HG03442 (cell line): Measurements from ENCODE around the gene CALHM2.
"Not testable (repeated sequence)": the region's sequence is repeated elsewhere in the genome, so short reads cannot be mapped to it uniquely, and the experiment has no call there.

ENCODE experiments used
- ATAC-seq: cut with Tn5 transposase; IDR thresholded peaks from one replicate; pipeline ENCODE4 v1.9.1; 2021; ENCODE audit warnings: mild to moderate bottlenecking, moderate library complexity; ENCODE audit not compliant: unreplicated experiment

Gene CALHM2, protein sequence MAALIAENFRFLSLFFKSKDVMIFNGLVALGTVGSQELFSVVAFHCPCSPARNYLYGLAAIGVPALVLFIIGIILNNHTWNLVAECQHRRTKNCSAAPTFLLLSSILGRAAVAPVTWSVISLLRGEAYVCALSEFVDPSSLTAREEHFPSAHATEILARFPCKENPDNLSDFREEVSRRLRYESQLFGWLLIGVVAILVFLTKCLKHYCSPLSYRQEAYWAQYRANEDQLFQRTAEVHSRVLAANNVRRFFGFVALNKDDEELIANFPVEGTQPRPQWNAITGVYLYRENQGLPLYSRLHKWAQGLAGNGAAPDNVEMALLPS

GRCh38 chr10:103451831-103452505, at the start of gene CALHM2:
Gene CALHM2, minus strand, starts transcription at chr10:103452370. Its CDS starts 2,429 bp downstream, at chr10:103449941.
- peak; percentile 68 for ATAC-seq

DNA sequence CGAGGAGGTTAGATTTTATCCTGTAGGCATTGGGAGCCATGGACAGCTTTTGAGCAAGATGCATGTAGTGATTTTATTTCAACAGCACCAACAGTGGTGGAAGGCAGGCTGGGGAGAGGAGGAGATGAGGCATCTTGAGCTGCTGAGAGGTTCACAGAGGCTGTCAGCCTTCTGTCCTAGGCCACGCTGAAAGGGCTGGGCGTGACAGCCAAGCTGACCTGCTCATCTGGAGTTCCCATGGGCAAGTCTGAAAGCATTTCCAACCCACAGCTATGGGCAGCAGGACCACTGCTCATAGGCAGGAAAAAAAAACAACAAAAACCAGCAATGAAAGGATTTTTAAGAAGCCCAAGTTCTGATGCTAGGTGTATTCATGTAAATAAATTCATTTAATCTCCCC, 49.0 kb upstream of the CALHM2 start:
- ATAC-seq, result no peak

DNA sequence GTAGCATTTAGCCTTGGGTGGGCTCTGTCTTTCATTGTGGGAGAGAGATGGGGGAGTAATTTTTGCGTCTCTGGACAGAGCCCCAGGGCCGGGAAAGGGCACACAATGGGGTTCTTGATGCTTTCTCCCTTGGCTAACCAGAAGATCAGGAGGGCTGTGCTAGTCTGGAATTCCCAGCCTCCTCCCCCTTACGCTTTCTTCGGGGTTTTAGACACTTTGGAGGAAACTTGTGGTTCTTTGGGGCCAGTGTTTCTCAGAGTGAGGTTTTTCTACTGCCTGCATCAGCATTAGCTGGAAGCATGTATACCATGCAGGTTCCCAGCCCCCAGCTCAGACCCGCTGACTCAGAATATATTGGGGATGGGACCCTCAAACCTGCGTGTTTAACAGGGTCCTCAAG, 48.3 kb upstream of the CALHM2 start:
- ATAC-seq, result no peak

DNA sequence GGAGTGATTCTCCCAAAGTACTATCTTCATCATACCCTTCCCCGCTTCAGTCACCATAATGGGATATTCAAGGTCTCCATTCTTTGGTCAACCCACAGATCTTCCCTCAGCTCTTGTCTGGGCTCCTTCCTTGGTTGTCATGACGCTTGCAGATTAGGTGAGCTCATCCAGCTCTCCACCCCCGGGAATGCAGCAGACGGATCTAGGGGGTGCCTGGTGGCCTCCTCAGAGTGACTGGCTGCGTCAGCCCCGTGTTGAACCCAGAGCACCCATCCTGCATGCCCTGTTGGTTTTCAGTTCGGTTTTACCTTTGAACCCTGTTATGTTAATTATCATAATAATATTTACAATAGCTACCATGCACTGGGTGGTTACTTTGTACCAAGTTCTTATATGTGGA, 47.7 kb upstream of the CALHM2 start:
- no peak for ATAC-seq

- ATAC-seq, result no peak
Measured at GRCh38 chr10:103498936-103499638, 46.9 kb upstream of the CALHM2 start.

DNA sequence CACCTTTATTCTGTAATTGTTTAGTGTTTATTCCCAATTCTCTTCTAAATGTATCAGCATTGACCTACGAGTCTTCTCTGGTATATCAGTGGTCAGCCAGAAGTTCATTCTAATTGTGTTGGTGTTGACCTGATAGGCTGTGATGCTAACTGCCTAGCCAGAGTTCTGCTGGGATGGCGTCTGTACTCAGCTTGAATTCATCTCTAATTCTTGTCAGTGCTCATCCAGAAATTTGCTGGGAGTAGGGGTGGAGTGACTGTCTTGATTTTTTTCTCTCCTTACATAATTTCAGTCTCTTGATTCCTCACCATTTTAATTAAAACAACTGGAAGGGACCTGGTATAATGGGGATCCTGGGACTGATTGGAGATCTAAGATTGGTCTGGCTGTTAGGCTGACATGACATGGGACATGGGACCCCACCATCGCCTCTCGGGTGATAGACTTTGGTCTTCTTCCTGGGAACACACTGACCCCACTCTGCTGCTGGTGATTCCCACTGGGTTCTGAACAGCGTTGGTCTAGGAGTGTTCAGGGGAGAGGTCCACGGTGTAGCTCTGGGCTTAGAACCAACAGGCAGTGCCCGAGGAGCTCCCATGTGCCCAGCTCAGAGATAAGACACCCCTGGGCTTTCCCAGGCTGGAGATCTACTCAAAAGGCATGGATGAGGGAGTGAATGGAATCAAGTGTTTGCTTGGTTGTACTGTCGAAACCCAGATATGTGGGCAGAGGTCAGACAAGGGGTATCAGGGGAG, 45.2 kb upstream of the CALHM2 start:
- no peak for ATAC-seq

GRCh38 chr10:103495321-103495720, 43.2 kb upstream of the CALHM2 start:
- ATAC-seq, result no peak

DNA sequence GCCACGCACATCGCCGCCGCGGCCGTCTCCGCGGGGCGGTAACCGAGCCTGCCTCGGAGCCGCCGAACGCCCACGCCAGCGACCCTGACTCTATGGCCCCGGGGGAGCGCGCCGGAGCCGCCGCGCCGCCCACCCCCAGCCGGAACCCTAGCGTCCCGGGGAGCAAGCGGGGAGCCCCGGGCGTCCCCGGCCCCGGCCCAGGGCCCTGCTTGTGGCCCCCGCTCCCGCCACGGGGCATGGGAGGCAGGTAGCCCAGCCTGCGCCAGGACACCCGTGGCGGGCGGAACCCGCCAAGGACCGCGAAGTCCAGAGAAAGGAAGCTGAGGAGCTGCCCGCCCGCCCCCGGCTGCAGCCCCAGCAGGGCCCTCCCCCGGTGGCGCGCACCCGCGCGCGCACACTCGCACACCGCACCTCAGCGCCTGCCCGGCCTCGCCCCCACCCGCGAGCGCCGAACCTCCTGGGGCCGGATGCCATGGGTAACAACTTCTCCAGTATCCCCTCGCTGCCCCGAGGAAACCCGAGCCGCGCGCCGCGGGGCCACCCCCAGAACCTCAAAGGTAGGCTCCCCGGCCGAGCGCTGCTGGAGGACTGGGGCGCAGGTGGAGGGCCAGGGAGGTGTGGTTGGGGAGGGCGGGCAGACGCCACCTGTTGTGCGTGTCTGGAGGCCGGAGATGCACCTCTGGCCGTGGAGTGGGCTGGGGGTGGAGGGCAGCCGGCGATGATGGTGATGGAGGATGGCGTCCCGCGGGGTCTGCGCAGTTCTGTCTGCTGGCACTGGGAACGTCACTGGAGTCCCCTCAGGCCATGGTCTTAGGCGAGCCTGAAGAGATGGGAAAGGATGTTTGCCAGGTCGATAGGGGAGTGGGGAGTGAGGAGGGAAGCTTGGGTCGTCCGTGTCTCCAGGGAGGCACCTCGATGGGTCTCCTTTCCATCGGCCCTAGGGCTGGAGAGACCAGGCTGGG, 42.0 kb upstream of the CALHM2 start:
- no peak for ATAC-seq

DNA sequence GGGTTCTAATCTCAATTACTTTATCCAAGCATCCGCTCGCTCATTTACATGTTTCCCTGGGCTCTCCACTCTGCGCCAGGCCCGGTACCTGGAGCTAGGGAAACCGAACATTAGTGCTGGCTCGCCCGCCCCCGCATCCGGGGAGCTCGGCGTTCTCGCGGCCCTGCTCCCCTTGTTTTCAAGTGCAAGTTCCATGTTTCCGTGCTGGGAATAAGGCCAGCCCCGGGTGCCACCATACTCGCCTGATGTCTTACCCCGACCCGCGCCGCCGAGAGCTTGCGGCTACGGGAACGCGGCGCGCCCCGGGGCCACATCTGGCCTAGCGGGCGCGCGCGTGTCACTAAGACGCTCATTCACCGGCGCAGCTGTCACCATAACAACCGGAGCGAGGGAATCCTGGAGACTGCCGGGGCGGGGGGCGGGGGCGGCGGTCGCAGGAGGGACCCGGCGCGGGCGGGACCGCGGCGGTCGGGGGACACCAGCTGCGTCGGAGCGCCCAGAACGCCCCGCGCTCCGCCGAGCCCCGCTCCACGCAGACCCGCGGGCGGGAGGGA, 41.3 kb upstream of the CALHM2 start, which contains the start of gene NEURL1:
Gene NEURL1 (plus strand): TSS at position 344 of the 554 bp plus-strand sequence. CDS start 683 bp downstream, outside the sequence.
- no peak for ATAC-seq

- ATAC-seq, result no peak
Measured at GRCh38 chr10:103492655-103493261, 40.6 kb upstream of the CALHM2 start.

DNA sequence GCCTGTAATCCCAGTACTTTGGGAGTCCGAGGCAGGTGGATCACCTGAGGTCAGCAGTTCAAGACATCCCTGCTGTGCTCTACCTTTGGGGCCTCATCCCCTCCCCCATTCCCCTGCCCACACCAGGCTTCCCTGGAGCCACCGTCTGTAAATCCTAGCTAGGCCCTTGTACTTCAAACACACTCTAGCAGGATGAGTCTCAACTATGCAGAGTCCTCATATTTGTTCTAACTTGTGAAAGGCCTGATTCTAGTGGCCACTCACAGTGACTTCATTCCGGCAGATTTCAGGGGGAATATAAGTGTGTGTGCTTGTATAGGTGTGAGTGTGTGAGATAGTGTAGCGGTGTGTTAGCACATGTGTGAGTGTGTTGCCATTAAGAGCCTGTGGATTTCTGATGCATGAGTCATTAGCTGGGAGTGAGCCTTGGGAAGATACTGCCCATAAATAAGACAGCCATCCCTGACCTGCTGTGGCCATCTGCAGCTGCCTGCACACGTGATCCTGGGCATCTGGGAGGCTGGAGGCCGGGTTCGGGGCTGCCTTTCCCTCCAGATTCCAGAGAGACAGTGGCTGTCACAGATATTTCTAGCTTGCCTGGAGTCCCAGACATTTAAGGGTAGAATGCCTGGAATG, 39.7 kb upstream of the CALHM2 start:
- ATAC-seq, result no peak

DNA sequence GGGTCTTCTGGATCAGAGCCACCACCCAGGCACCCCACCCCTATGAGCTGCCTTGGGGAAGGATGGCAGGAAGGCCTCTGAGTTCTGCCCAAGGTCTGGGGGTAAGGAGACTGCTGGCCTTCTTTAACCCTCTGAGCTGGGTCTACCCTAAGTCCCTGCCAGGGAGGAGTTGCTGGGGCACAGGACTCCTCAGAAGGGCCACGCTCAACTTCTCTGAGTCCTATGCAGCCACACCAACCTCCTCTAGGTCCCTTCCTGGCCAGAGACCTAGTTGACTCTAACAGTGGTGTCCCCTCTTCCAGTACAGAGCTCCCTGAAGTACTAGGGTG, 38.8 kb upstream of the CALHM2 start:
- peak; percentile 15 for ATAC-seq

DNA sequence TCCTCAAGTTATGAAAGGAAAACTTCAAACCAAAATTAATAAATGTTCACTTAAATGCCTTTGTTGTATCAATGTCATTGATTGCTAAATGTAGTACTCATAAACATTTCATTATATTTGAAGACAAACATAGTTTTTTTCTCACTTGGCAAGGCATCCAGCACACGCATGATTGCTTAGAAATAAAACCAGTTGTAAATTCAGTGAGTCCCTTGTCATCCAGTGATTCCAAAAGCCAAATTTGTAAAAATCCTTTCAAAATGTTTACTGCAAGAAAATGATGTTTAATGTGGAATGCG, 35.2 kb upstream of the CALHM2 start:
- no peak for ATAC-seq

DNA sequence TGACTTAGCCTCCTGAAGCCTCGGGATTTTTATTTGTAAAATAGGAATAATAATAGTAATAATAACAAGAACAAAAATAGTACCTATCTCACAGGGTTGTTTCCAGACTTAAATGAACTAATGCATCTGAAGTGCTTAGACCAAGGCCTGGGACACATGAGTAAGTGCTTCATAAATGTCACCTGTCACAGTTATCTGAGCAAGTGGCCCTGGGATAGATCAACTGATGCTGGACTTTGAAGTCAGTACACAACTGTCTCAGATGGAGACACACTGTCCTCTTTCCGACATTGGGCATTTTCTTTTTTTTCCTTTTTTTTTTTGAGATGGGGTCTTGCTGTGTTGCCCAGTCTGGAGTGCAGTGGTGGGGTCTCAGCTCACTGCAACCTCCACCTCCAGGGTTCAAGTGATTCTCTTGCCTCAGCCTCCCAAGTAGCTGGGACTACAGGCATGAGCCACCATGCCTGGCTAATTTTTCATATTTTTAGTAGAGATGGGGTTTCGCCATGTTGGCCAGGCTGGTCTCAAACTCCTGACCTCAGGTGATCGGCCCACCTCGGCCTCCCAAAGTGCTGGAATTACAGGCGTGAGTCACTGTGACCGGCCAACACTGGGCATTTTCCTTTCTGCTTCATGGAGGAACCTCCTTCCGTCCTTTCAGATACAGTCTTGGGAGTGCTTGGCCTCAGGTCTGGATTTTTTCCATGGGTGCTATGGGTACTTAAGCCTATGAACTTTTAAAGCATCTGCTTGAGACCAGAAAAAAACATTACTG, 34.7 kb upstream of the CALHM2 start:
- ATAC-seq, result not testable (repeated sequence)

DNA sequence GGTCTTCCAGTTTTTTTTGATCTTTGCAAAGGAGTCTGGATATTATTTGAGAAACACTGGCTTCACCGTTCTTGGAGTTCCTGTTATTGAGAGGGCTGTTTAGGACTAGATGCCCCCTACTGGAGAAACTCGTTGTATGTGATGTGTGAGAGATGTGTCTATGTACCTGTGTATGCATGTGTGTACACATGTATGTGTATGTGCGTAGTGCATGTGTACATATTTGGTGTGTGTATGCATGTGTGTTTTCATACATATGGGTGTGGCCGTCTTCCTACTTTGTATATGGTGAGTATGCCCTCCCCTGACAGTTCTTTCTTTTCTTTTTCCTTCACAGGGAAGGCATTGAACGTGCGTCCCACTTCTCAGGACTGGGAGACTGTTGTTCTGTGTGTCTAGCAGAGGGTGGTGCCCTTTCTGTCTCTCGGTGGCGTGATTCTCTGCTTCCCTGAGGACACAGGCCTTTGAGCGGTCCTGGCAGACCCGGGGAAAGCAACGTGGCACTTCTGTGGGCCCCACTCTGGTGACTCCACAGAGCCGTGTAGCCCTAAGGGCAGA, 29.9 kb upstream of the CALHM2 start:
- peak; percentile 60 for ATAC-seq

DNA sequence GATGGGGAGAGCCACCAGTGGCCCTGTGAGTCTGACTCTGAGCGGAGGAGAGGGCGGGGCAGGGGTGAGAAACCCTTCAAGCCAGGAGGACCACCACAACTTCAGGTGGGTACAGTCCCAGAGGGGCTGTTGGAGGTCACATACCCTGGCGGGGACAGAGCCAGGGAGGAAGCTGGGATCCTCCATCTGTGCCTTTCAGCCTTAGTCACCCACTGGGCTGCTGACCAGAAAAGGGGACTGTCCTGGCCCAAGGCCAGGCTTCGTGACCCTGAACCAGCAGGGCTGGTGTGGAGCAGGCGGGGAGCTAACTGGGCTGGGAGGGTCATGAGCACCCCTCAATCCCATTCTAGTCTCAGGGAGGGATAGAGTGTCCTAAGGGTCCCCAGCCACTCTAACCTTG, 28.4 kb upstream of the CALHM2 start:
- no peak for ATAC-seq

GRCh38 chr10:103479135-103479534, 27.0 kb upstream of the CALHM2 start, which contains the start of gene CALHM3:
Gene CALHM3, minus strand, starts transcription at chr10:103479240. Its CDS starts 208 bp downstream, at chr10:103479032.
- ATAC-seq, result no peak

GRCh38 chr10:103478671-103479070, 26.5 kb upstream of the CALHM2 start:
- no peak for ATAC-seq
